Bone marrow (tissue), 2 donors: ENCODE data around the gene USP37.

ENCODE experiments used
- DNase-seq, 2 donors: peaks; one replicate each; lab custom pipeline; 2025; lab: John Stamatoyannopoulos, UW

USP37 gene

DNA sequence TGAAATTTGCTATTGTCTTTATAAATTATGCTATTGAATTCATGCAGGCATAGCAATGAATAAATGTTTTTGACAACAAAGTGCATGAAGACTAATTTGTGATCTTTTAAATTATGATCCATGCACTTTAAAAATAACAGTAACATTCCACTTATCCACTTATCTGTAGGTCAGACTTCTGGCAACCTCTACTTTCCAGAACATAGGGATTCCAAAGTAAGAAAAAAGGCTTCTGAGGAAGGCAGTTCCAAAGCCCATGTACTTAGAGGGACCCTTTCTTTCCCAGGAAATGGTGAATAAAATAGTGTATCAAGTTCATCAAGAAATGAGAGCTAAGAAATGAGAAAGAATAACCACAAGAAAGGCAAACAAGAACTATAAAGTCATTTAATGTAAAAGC is 90.9 kb downstream of the USP37 start:
- no peak for DNase-seq

GRCh38 chr2:218476676-218477075 is 91.5 kb downstream of the USP37 start:
- DNase-seq = no peak

- no peak for DNase-seq
Measured at GRCh38 chr2:218474527-218474926, 93.6 kb downstream of the USP37 start.

DNA sequence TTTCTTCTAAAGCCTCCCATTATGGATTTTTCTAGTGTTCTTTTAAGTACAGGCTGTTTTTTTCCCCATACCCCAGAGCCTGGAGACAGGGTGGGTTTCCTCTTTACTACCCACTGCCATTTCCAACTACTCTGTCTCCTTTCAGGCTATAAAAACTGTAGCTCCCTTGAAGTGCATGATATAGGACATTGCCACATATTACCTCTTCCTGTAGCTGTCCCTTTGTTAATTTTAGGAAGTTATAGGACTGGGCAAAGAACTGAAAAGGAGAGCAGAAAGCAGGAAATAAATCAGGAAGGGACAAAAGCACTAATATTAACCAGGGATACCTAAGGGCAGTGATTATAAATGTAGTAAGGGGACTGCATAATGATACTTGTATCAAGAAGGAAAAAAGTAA is 95.2 kb downstream of the USP37 start:
- DNase-seq = no peak

- DNase-seq = peak; percentile 5 to 47
Measured at GRCh38 chr2:218471982-218472381, 96.2 kb downstream of the USP37 start.

DNA sequence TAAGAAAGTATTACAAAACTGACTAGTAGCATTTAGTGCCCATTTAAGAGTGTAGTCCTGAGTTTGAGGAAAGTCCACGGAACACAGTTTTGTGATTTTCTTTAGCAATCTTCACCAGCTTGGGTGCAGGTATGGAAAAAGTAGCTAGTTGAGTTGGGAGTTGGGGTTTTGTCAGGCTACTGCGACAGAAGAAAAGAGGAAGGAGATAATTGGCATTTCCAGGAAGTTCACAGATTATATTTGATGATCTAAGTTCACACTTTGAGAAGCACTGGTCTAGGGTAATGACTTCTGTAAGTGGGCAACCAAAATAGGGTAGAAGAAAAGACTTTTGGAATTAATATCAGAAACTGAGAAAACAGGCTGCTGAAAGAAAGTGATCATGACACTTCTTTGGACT is 97.1 kb downstream of the USP37 start:
- no peak for DNase-seq

DNA sequence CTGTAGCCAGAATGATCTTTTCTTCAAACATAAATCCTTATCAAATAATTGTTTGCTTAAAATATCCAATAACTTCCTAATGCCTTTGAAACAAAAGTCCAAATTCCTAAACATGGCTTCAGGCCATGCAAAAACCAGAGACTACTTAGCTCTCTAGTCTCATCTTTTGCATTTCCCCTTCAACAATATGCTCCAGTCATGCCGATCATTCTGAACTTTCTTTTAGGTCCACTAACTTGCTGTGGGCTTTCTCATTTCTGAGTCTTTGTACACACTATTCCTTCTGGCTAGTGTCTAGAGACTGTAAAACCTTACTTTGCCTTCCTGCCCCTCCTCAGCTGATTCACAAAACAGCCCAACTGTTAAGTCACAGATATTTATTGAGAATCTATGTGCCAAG is 97.7 kb downstream of the USP37 start:
- no peak for DNase-seq

GRCh38 chr2:218465987-218466633 is 102.0 kb downstream of the USP37 start:
- no peak for DNase-seq

DNA sequence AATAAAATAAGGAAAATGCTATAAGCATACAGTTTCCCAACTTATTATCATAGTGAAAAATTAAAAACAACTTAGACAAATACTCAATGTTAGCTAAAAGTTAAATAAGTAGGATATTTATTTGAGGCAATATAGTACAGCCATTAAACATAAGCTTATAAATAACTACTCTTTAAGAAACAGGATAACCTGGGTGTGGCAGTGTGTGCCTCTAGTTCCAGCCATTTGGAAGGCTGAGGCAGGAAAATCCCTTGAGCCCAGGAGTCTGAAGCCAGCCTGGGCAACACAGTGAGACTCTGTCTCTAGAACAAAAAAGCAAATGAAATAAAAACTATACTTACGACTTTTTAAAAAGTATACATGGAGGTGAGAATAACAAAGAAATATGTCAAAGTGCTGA is 109.6 kb downstream of the USP37 start:
- DNase-seq = no peak

- no peak for DNase-seq
Measured at GRCh38 chr2:218456849-218457248, 111.3 kb downstream of the USP37 start.

GRCh38 chr2:218452079-218452478 is 116.1 kb downstream of the USP37 start:
- no peak for DNase-seq

DNA sequence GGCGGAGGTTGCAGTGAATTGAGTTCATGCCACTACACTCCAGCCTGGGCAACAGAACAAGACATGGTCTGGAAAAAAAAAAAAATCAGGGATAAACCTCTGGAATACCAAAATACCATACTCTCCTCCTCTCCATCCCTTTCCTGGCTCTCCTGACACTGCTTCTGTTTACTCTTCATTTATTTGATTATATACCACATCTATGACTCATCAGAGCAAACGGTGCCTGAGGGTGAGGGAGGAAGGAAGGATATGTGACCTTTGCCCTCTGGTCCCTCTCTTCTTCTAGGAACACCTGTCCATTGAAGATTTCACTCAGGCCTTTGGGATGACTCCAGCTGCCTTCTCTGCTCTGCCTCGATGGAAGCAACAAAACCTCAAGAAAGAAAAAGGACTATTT is 119.2 kb downstream of the USP37 start:
- no peak for DNase-seq

- no peak for DNase-seq
Measured at GRCh38 chr2:218447072-218447471, 121.1 kb downstream of the USP37 start.

- DNase-seq = no peak
Measured at GRCh38 chr2:218446547-218446946, 121.6 kb downstream of the USP37 start.

DNA sequence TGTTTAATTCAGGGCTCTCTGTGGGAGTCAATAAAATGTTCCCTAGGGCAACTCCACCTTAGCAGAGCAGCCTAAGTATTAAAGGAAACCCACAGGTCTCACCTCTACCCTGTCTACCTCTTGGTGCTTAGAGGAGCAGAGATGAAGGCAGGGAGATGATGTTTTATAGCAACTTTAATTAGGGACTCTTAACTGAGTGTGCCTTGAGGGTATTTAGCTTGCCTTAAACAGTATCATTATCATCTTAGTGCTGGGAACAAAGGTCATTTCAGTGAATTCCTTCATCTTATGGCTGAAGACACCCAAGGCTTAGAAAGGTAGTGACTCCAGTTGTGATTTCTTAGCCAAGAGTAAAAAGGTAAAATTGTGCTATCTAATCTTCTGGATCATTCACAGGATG is 122.5 kb downstream of the USP37 start:
- no peak for DNase-seq

DNA sequence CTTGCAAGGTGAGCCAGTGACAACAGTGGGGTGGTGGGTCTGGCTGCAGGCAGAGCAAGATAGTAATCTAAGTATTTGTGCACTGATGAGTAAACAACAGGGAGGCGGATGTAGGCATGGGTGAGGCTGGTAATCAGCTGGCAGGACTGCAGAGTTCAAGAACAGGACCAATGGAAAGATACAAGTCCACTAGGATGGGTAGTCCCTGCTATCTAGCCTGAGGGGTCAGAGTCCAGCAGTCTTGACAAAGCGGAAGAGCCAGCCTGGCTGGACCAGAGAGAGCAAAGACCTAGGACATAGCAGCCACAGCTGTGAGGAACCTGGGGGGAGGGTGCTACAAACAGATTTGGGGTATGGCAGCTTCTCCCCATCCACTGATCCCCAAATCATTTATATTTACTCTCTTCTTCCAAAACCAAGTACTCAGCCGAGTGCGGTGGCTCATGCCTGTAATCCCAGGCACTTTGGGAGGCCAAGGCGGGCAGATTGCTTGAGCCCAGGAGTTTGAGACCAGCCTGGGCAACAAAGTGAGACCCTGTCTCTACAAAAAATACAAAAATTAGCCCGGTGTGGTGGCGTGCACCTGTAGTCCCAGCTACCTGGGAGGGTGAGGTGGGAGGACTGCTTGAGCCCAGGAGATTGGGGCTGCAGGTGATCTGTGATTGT is 123.3 kb downstream of the USP37 start:
- DNase-seq = no peak

DNA sequence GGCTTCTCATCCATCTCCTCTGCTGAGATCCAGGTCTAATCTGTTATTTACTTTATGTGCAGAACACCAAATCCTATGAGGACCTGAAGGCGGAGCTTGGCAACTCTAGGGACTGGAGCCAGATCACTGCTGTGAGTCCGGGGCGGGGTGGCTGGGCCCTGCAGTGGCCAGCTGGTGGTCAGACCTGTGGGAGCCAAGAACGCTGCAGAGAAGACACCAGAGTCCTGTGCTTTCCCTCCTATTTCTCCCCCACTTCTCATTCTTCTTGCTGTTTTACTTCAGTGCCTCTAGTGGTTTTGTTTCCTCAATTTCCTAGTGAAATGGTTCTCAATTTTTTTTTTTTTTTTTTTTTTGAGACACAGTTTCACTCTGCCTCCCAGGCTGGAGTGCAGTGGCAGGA is 129.6 kb downstream of the USP37 start:
- DNase-seq = no peak

- no peak for DNase-seq
Measured at GRCh38 chr2:218437969-218438368, 130.2 kb downstream of the USP37 start.

DNA sequence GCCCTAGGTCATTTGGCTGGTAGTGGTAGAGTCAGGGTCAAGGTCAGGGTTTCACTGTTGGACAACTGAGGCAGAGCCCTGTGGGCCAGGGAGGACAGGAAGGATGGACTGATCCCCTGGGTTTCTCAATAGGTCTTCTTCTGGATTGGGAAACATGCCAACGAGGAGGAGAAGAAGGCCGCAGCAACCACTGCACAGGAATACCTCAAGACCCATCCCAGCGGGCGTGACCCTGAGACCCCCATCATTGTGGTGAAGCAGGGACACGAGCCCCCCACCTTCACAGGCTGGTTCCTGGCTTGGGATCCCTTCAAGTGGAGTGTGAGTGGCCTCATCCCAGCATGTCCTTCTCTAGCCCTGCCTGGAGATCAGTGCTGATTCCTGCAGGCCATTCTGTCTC is 131.2 kb downstream of the USP37 start:
- DNase-seq = no peak

GRCh38 chr2:218435003-218435982 is 132.9 kb downstream of the USP37 start:
- DNase-seq = no peak

DNA sequence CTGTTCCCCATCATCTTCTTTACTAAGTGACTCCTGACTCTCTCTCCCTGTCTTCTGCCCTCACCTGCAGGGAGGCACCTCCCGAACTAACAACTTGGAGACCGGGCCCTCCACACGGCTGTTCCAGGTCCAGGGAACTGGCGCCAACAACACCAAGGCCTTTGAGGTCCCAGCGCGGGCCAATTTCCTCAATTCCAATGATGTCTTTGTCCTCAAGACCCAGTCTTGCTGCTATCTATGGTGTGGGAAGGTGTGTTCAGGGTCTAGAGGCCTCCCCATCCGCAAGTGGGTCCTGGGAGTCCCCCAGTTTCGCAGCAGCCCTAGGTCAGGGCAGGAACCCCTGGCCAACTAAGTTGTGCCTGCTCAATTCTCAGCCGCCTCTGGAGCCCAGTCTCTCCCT is 133.7 kb downstream of the USP37 start:
- no peak for DNase-seq

DNA sequence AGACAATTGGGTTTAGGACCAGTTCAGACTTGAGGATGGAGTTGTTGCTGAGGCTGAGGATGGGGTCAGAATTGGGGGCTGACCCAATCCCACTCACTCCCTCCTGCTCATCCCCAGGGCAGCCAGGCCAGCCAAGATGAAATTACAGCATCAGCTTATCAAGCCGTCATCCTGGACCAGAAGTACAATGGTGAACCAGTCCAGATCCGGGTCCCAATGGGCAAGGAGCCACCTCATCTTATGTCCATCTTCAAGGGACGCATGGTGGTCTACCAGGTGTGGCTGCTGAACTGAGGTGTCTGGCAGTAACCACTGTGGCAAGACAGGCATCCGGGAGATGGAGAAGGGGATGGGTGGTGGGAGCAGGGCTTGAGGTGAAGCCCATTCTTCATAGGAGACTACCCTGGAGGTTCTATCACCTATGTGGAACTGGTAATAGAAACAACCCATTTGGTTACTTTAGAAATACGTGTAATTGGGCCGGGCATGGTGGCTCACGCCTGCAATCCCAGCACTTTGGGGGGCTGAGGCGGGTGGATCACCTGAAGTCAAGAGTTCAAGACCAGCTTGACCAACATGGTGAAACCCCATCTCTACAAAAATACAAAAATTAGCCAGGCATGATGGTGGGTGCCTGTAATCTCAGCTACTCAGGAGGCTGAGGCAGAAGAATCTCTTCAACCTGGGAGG is 135.3 kb downstream of the USP37 start:
- no peak for DNase-seq
